ENCODE measurements around the gene TOGARAM1.
"Not testable (repeated sequence)": the region's sequence is repeated elsewhere in the genome, so short reads cannot be mapped to it uniquely, and the experiment has no call there.

Gene TOGARAM1

GRCh38 chr14:45078323-45078722 lies 116.3 kb downstream of the TOGARAM1 start:
- Histone ChIP-seq H3K36me3 (ENCODE audit: insufficient read depth, low read length) (no peaks in the 10 kb centered on the region), H3K9me3 (ENCODE audit: low read depth, low read length) (no peaks in the 10 kb centered on the region), H3K27ac (no peak overlapping the region), H3K9ac (ENCODE audit: insufficient read length) (no peak overlapping the region), H3K4me3 (no peak overlapping the region)
- TF ChIP-seq FOXP2 (optimal IDR thresholded peaks at IDR 0.05; ENCODE audit: control extremely low read depth, extremely low read length, insufficient read depth) (no peak), EZH2 (IDR thresholded peaks at IDR 0.05) (no peak), POLR2AphosphoS5 (IDR thresholded peaks at IDR 0.05; ENCODE audit: borderline replicate concordance, low read depth, low read length) (no peak)
- DNase-seq (ENCODE audit: low read depth, low spot score), result no peak

DNA sequence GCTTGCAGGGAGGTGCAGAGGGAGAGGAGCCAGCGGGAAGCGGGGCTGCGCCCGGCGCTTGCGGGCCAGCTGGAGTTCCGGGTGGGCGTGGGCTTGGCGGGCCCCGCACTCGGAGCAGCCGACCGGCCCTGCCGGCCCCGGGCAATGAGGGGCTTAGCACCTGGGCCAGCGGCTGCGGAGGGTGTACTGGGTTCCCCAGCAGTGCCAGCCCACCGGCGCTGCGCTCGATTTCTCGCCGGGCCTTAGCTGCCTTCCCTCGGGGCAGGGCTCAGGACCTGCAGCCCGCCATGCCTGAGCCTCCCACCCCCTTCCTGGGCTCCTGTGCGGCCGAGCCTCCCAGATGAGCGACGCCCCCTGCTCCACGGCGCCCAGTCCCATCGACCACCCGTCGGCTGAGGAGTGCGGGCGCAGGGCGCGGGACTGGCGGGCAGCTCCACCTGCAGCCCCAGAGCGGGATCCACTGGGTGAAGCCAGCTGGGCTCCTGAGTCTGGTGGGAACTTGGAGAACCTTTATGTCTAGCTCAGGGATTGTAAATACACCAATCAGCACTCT lies 118.5 kb downstream of the TOGARAM1 start:
- not testable (repeated sequence) for H3K36me3 ChIP-seq (ENCODE audit: insufficient read depth, low read length); H3K9ac ChIP-seq (ENCODE audit: insufficient read length); H3K9me3 ChIP-seq (ENCODE audit: low read depth, low read length); H3K27ac ChIP-seq; DNase-seq (ENCODE audit: low read depth, low spot score); H3K4me3 ChIP-seq

DNA sequence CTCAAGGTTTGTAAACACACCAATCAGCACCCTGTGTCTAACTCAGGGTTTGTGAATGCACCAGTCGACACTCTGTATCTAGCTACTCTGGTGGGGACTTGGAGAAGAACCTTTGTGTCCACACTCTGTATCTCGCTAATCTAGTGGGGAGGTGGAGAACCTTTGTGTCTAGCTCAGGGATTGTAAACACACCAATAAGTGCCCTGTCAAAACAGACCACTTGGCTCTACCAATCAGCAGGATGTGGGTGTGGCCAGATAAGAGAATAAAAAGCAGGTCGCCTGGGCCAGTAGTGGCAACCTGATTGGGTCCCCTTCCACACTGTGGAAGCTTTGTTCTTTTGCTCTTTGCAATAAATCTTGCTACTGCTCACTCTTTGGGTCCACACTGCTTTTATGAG lies 119.1 kb downstream of the TOGARAM1 start:
- not testable (repeated sequence) for H3K4me3 ChIP-seq; DNase-seq (ENCODE audit: low read depth, low spot score); H3K9me3 ChIP-seq (ENCODE audit: low read depth, low read length); H3K27ac ChIP-seq; H3K9ac ChIP-seq (ENCODE audit: insufficient read length); H3K36me3 ChIP-seq (ENCODE audit: insufficient read depth, low read length)

DNA sequence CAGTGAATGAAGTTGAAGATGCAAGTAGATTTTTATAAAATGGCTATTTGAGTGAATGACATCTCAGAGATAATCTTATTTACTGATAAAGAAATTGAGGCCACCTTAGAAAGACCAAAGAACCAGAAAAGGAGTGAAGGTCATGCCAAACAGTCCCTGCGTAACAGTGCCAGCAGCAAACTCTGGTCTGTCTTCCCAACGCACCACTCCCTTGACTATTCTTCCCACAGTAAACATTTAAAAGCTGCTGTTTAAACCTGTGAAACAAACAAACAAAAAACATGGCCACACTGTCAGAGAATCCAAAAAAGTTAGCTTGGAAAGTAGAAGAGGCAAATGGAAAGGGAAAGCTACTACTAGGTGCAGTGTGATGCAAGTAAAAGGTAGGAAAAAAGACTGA lies 120.4 kb downstream of the TOGARAM1 start:
- Histone ChIP-seq H3K4me3 (no peak overlapping the region), H3K9ac (ENCODE audit: insufficient read length) (no peak overlapping the region), H3K27ac (no peak overlapping the region), H3K36me3 (ENCODE audit: insufficient read depth, low read length) (peaks cover 13% of the 10 kb centered on the region), H3K9me3 (ENCODE audit: low read depth, low read length) (no peaks in the 10 kb centered on the region)
- TF ChIP-seq POLR2AphosphoS5 (IDR thresholded peaks at IDR 0.05; ENCODE audit: borderline replicate concordance, low read depth, low read length), result no peak
- DNase-seq (ENCODE audit: low read depth, low spot score), result no peak

- H3K9me3 ChIP-seq (ENCODE audit: low read depth, low read length), result no peaks in the 10 kb centered on the region; the same call in 1 of the 2 replicates
- H3K9ac ChIP-seq (ENCODE audit: insufficient read length), result peak overlapping the region; percentile 41
- DNase-seq (ENCODE audit: low read depth, low spot score), result no peak
- H3K36me3 ChIP-seq (ENCODE audit: insufficient read depth, low read length), result peaks cover 22% of the 10 kb centered on the region
- no peak overlapping the region for H3K27ac ChIP-seq
- no peak for TF ChIP-seq EZH2 (IDR thresholded peaks at IDR 0.05)
- H3K4me3 ChIP-seq, result peak overlapping the region; percentile 99
Measured at GRCh38 chr14:45083617-45083975, 121.6 kb downstream of the TOGARAM1 start.

DNA sequence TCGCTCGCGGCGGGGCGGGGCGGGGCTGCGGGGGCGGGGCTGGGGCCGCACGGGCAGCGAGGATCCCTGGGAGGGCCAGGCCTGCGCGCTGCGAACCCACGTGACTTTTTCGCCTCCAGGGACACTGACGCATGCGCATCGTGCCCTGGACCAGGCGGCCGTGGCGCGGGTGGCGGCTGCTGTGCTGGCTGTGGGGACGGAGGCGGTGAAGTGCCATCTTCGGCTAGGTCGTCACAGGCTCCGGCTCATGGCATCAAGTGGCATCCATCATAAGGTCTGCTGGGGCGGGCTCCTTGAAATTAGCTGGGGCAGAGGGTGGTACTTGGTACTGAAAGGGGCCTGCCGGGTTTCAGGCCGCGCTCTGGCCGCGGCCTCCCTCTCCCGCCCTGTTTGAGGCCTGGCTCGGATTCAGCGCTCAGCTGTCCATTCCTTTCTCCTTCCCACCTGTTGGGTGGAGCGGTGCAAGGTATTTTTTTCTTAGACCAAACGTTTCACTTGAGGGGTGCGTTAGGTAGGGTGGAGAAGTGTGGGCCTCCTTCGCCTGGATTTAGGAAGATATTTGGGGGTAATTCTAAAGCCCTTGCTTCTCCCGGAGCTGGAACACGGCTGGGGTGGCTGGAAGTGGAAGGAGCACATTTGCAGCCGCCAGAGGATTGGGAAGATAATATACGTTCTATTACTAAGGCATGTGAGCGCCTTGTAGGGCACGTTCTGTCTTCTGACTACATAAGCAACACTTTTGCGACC lies 122.2 kb downstream of the TOGARAM1 start, which contains the start of gene PRPF39:
TSS of gene PRPF39 (plus strand) at position 141 of the 747 bp plus-strand sequence. CDS start 11,124 bp downstream, outside the sequence.
- no peak for TF ChIP-seq EZH2 (IDR thresholded peaks at IDR 0.05)
- TF ChIP-seq FOXP2 (optimal IDR thresholded peaks at IDR 0.05; ENCODE audit: control extremely low read depth, extremely low read length, insufficient read depth), result no peak
- peak; percentile 98 for TF ChIP-seq POLR2AphosphoS5 (IDR thresholded peaks at IDR 0.05; ENCODE audit: borderline replicate concordance, low read depth, low read length)

GRCh38 chr14:45084946-45085346 lies 123.0 kb downstream of the TOGARAM1 start:
- peak overlapping the region; percentile 84; the same call in 1 of the 2 replicates for H3K27ac ChIP-seq
- H3K9ac ChIP-seq (ENCODE audit: insufficient read length), result peak overlapping the region; percentile 99
- peak overlapping the region; percentile 99 for H3K4me3 ChIP-seq
- peaks cover 32% of the 10 kb centered on the region for H3K36me3 ChIP-seq (ENCODE audit: insufficient read depth, low read length)
- no peak for TF ChIP-seq POLR2AphosphoS5 (IDR thresholded peaks at IDR 0.05; ENCODE audit: borderline replicate concordance, low read depth, low read length)
- TF ChIP-seq FOXP2 (optimal IDR thresholded peaks at IDR 0.05; ENCODE audit: control extremely low read depth, extremely low read length, insufficient read depth), result no peak
- no peak for TF ChIP-seq EZH2 (IDR thresholded peaks at IDR 0.05)
- no peak for DNase-seq (ENCODE audit: low read depth, low spot score)
- no peaks in the 10 kb centered on the region; the same call in 1 of the 2 replicates for H3K9me3 ChIP-seq (ENCODE audit: low read depth, low read length)

More for the DNA sequence above, 122.2 kb downstream of the TOGARAM1 start, which contains the start of gene PRPF39:
- no peak for DNase-seq (ENCODE audit: low read depth, low spot score)
- H3K4me3 ChIP-seq, result peak within 1 kb of the TSS; percentile 99
- H3K36me3 ChIP-seq (ENCODE audit: insufficient read depth, low read length), result peaks cover 27% of the 10 kb centered on the region
- peak within 1 kb of the TSS; percentile 84 for H3K27ac ChIP-seq
- peak within 1 kb of the TSS; percentile 99 for H3K9ac ChIP-seq (ENCODE audit: insufficient read length)
- H3K9me3 ChIP-seq (ENCODE audit: low read depth, low read length), result no peaks in the 10 kb centered on the region; the same call in 1 of the 2 replicates

GRCh38 chr14:45089813-45090212 lies 127.8 kb downstream of the TOGARAM1 start:
- DNase-seq (ENCODE audit: low read depth, low spot score), result no peak
- TF ChIP-seq FOXP2 (optimal IDR thresholded peaks at IDR 0.05; ENCODE audit: control extremely low read depth, extremely low read length, insufficient read depth), result no peak
- no peak for TF ChIP-seq POLR2AphosphoS5 (IDR thresholded peaks at IDR 0.05; ENCODE audit: borderline replicate concordance, low read depth, low read length)
- TF ChIP-seq EZH2 (IDR thresholded peaks at IDR 0.05), result no peak
- Histone ChIP-seq H3K4me3 (no peak overlapping the region), H3K27ac (no peak overlapping the region), H3K9me3 (ENCODE audit: low read depth, low read length) (peaks cover 8% of the 10 kb centered on the region), H3K36me3 (ENCODE audit: insufficient read depth, low read length) (peaks cover 68% of the 10 kb centered on the region), H3K9ac (ENCODE audit: insufficient read length) (no peak overlapping the region)

DNA sequence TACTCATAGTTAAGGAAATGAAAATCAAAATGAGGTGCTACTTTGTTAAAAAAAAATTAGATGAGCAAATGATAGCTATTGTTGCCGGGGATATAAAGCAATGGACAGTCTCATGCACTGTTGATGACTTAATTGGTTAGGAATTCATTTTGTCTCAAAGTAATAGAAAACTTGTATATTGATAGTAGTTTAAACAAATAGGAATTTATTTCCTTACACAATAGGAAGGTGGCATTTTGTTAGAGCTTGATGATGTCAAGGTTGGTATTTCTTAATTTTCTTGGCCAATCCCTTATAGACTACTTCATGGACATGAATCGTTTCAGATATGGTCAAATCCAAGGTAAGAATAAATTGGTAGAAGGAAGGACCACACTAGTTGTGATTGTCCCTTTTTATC lies 129.7 kb downstream of the TOGARAM1 start:
- H3K9me3 ChIP-seq (ENCODE audit: low read depth, low read length), result peaks cover 14% of the 10 kb centered on the region
- peaks cover 81% of the 10 kb centered on the region for H3K36me3 ChIP-seq (ENCODE audit: insufficient read depth, low read length)
- no peak overlapping the region for H3K27ac ChIP-seq
- no peak overlapping the region for H3K9ac ChIP-seq (ENCODE audit: insufficient read length)
- H3K4me3 ChIP-seq, result no peak overlapping the region
- TF ChIP-seq POLR2AphosphoS5 (IDR thresholded peaks at IDR 0.05; ENCODE audit: borderline replicate concordance, low read depth, low read length) (no peak), EZH2 (IDR thresholded peaks at IDR 0.05) (no peak), FOXP2 (optimal IDR thresholded peaks at IDR 0.05; ENCODE audit: control extremely low read depth, extremely low read length, insufficient read depth) (no peak)
- DNase-seq (ENCODE audit: low read depth, low spot score), result no peak

All from SK-N-MC (cell line).